HepG2 (cell line): ENCODE measurements around the gene AIP. TPM values are rescaled to one million over a fixed set of nuclear protein-coding genes. Genes with fewer than 3 reads are reported as not detected.

Experiments used
- ATAC-seq: fragments of 200-7000 bp; cut with Tn5 transposase; 3 replicates; pipeline ENCODE4 v1.9.1; 2020; ENCODE audit warnings: mild to moderate bottlenecking, moderate library complexity
- BruUV-seq: library from RNA; stranded (reverse); fragments of 400-500 nt; replicated peaks from 2 replicates; lab custom pipeline; 2021; lab: Mats Ljungman, UMichigan
- CTCF ChIA-PET: fragments of 300-600 bp; formaldehyde crosslinking; extraction: SDS; loops from one replicate; lab custom pipeline; 2021; ENCODE audit warnings: low total read pairs, inconsistent platforms, low intra/inter-chr PET ratio; lab: Yijun Ruan, JAX
- POLR2A ChIA-PET: fragments of 350-600 bp; sonication (Branson Sonifier 250); formaldehyde crosslinking; loops from one replicate; lab custom pipeline; 2020; ENCODE audit warnings: antibody characterized with exemption, inconsistent platforms; lab: Yijun Ruan, JAX
- DNase-seq: peaks from one replicate; pipeline ENCODE4 v3.0.0-alpha.2; 2015; ENCODE audit warnings: low spot score
- FAIRE-seq: peaks from 3 replicates; lab custom pipeline; 2011; peaks lifted over from hg19 to GRCh38; lab: Jason Lieb, UNC
- H2AFZ ChIP-seq: one replicate; pipeline ENCODE4 v1.6.1; 2011; ENCODE audit warnings: low read length, inconsistent platforms
- H3K27ac ChIP-seq: fragments of 300-600 bp; 3 replicates; pipeline ENCODE4 v1.8.0; 2011; ENCODE audit warnings: mixed run types, mild to moderate bottlenecking, mixed read lengths, low read length, inconsistent platforms; ENCODE audit not compliant: insufficient read depth; ENCODE audit errors: extremely low read length
- H3K27me3 ChIP-seq, 2 experiments: fragments of 200-600 bp in 1 of 2; 2 replicates in 1 of 2; 3 replicates in 1 of 2; pipeline versions ENCODE4 v1.6.0 to v1.8.0; 2011; ENCODE audit warnings: low read length in 2 of 2, mild to moderate bottlenecking in 2 of 2, moderate library complexity in 2 of 2, inconsistent platforms in 1 of 2; ENCODE audit not compliant: insufficient read depth in 2 of 2, control insufficient read depth in 1 of 2
- H3K36me3 ChIP-seq, 2 experiments: fragments of 200-600 bp in 1 of 2; replicated peaks in 1 of 2; 2 replicates in 1 of 2; 3 replicates in 1 of 2; pipeline versions ENCODE4 v1.5.1 to v1.8.0; 2011; ENCODE audit warnings: low read length in 2 of 2, inconsistent platforms in 1 of 2; ENCODE audit not compliant: insufficient read depth in 2 of 2, control insufficient read depth in 1 of 2
- H3K4me1 ChIP-seq: 2 replicates; pipeline ENCODE4 v1.5.1; 2012; ENCODE audit warnings: low read length, inconsistent platforms; ENCODE audit not compliant: insufficient read depth
- H3K4me2 ChIP-seq: 2 replicates; pipeline ENCODE4 v1.6.0; 2011; ENCODE audit warnings: low read depth, low read length, inconsistent platforms
- H3K4me3 ChIP-seq, 3 experiments: fragments of 200-600 bp in 1 of 3; sonication (generic), shearing (Covaris generic) in 1 of 3; replicated peaks in 1 of 3; 2 replicates each; pipeline ENCODE4 v1.5.1; 2011 to 2016; ENCODE audit warnings: low read length in 3 of 3, inconsistent platforms in 2 of 3, low read depth in 2 of 3, mild to moderate bottlenecking in 2 of 3, control low read depth in 1 of 3, mixed read lengths in 1 of 3; ENCODE audit not compliant: insufficient read depth in 1 of 3
- H3K79me2 ChIP-seq: one replicate; pipeline ENCODE4 v1.6.1; 2011; ENCODE audit warnings: low read length, inconsistent platforms; ENCODE audit not compliant: insufficient read depth
- H3K9ac ChIP-seq: 2 replicates; pipeline ENCODE4 v1.6.0; 2011; ENCODE audit warnings: mild to moderate bottlenecking, low read depth, low read length, inconsistent platforms; ENCODE audit not compliant: insufficient read depth
- H3K9me3 ChIP-seq: 2 replicates; pipeline ENCODE4 v1.5.1; 2012; ENCODE audit warnings: mild to moderate bottlenecking, low read length
- H4K20me1 ChIP-seq: 2 replicates; pipeline ENCODE4 v1.6.0; 2011; ENCODE audit warnings: inconsistent platforms, mild to moderate bottlenecking, low read length, moderate library complexity; ENCODE audit not compliant: insufficient read depth
- EP300 ChIP-seq, 3 experiments: sonication (generic) in 1 of 3; formaldehyde crosslinking in 1 of 3; IDR thresholded peaks; 2 replicates each; pipeline versions ENCODE4 v1.5.1 to v1.6.1; 2011 to 2020; ENCODE audit warnings: low read depth in 2 of 3, low read length in 2 of 3, borderline replicate concordance in 1 of 3, improper control_type of control experiment in 1 of 3, mild to moderate bottlenecking in 1 of 3, missing genetic modification reagents in 1 of 3, moderate library complexity in 1 of 3
- ETV5 ChIP-seq: IDR thresholded peaks from 2 replicates; pipeline ENCODE4 v1.6.1; 2018; ENCODE audit warnings: missing biosample characterization, missing genetic modification reagents, inconsistent platforms, borderline replicate concordance
- GABPB1 ChIP-seq: IDR thresholded peaks from 2 replicates; pipeline ENCODE4 v1.6.1; 2016; ENCODE audit warnings: mild to moderate bottlenecking, missing genetic modification reagents, moderate library complexity, missing compliant biosample characterization
- IKZF5 ChIP-seq: IDR thresholded peaks from 2 replicates; pipeline ENCODE4 v1.6.1; 2018; ENCODE audit warnings: missing genetic modification reagents, mild to moderate bottlenecking, missing compliant biosample characterization
- IRF2 ChIP-seq: IDR thresholded peaks from 2 replicates; pipeline ENCODE4 v1.6.1; 2018; ENCODE audit warnings: missing genetic modification reagents, missing compliant biosample characterization
- KDM3A ChIP-seq: IDR thresholded peaks from 2 replicates; pipeline ENCODE4 v1.6.1; 2018; ENCODE audit warnings: low read depth, missing compliant biosample characterization
- KLF13 ChIP-seq: sonication (generic); formaldehyde crosslinking; IDR thresholded peaks from 2 replicates; pipeline ENCODE4 v1.4.0; 2020; ENCODE audit warnings: mild to moderate bottlenecking, missing genetic modification reagents
- LBX2 ChIP-seq: sonication (generic); formaldehyde crosslinking; IDR thresholded peaks from 2 replicates; pipeline ENCODE4 v1.5.0; 2020; ENCODE audit warnings: missing genetic modification reagents, mild to moderate bottlenecking, borderline replicate concordance
- MXD3 ChIP-seq: IDR thresholded peaks from 2 replicates; pipeline ENCODE4 v1.6.1; 2016; ENCODE audit warnings: mild to moderate bottlenecking, missing biosample characterization, missing genetic modification reagents
- YEATS2 ChIP-seq: sonication (generic); formaldehyde crosslinking; IDR thresholded peaks from 2 replicates; pipeline ENCODE4 v1.4.0; 2020; ENCODE audit warnings: missing genetic modification reagents, borderline replicate concordance
- ZBTB1 ChIP-seq: sonication (generic); formaldehyde crosslinking; IDR thresholded peaks from 2 replicates; pipeline ENCODE4 v1.4.0; 2020; ENCODE audit warnings: missing genetic modification reagents, borderline replicate concordance
- ZBTB7B ChIP-seq: sonication (generic); formaldehyde crosslinking; IDR thresholded peaks from 2 replicates; pipeline ENCODE4 v1.4.0; 2020; ENCODE audit warnings: missing genetic modification reagents
- ZFX ChIP-seq: sonication (generic); formaldehyde crosslinking; IDR thresholded peaks from 2 replicates; pipeline ENCODE4 v1.4.0; 2020; ENCODE audit warnings: mild to moderate bottlenecking, low read depth, missing genetic modification reagents, moderate library complexity
- ZNF766 ChIP-seq: sonication (generic); formaldehyde crosslinking; IDR thresholded peaks from 2 replicates; pipeline ENCODE4 v1.5.0; 2020; ENCODE audit warnings: missing genetic modification reagents, borderline replicate concordance
- WGBS: methylation state at CpG from one replicate; pipeline ENCODE4 v1.1.6; 2017; ENCODE audit warnings: low lambda C conversion rate; 5-methylcytosine and 5-hydroxymethylcytosine counted together
- in situ Hi-C: cut with HindIII; loops from 2 replicates; pipeline ENCODE4 v1.10.0; 2017; ENCODE audit warnings: low pct_unique_long_range_greater_than_20kb; ENCODE audit not compliant: extremely low pct_ligation_motif_present
- intact Hi-C: fragments of 100-400 bp; cut with micrococcal nuclease; formaldehyde crosslinking; loops from one replicate; pipeline ENCODE4 v1.10.0; 2022; ENCODE audit not compliant: unreplicated experiment
- polyA plus RNA-seq, 8 experiments: library from polyadenylated mRNA; depleted of rRNA in 3 of 8; stranded (reverse) in 7 of 8; unstranded in 1 of 8; fragments of >200 nt; fragmentation: Illumina TruSeq in 4 of 8; extraction: Trizol in 4 of 8; gene quantifications; 2 replicates each; pipeline versions ENCODE4 v1.2.1 to v1.2.3, GENCODE V29; 2011 to 2016; ENCODE audit warnings: low read depth in 4 of 8, missing spikeins in 1 of 8, mixed read lengths in 1 of 8; ENCODE audit not compliant: insufficient read depth in 1 of 8
- total RNA-seq, 5 experiments: library from RNA; depleted of rRNA; stranded (reverse); fragments of >200 nt; fragmentation: Illumina TruSeq; extraction: Trizol; gene quantifications; 2 replicates each; pipeline ENCODE4 v1.2.3, GENCODE V29; 2016; ENCODE audit warnings: low read depth in 1 of 5

Gene AIP
- total and polyA plus RNA-seq, 2 of the 13 experiments (the other 11 are each of a cell fraction or from before 2014, with no cell fraction given), result 51.8 to 110 TPM

- H3K27ac ChIP-seq, result no peak overlapping the region
- DNase-seq, result no peak
- CTCF ChIA-PET, result no interaction called here
These were observed 19.6 kb upstream of the AIP start for GRCh38 chr11:67463186-67463585.

GRCh38 chr11:67463680-67464410 lies 19.0 kb upstream of the AIP start:
- intact Hi-C loops (no loop called here), in situ Hi-C loops (loop anchor here (5.0 kb wide), 1 partner anchor 37 kb away; the partner anchor contains the start of gene RPS6KB2)
- peak overlapping the region; percentile 73 for H3K9ac ChIP-seq
- no peaks in the 10 kb centered on the region for H3K9me3 ChIP-seq
- H3K4me2 ChIP-seq, result peak overlapping the region; percentile 85
- H2AFZ ChIP-seq, result no peak overlapping the region
- H4K20me1 ChIP-seq, result no peaks in the 10 kb centered on the region
- peak overlapping the region; percentile 50 to 97 (median 80); a peak in 5 of 6 replicates for H3K4me3 ChIP-seq
- peak overlapping the region; percentile 71 for H3K27ac ChIP-seq
- ChIA-PET CTCF (no interaction called here), POLR2A (interaction anchor here (2.5 kb wide), 1 partner anchor 62 kb away, joined by 16 read pairs; the partner anchor contains the start of gene PPP1CA)
- BruUV-seq, result TSS peak; percentile 56
- WGBS, result 81% methylated on average over 7 of the region's 20 CpGs
- no peaks in the 10 kb centered on the region for H3K79me2 ChIP-seq
- peaks cover 48% of the 10 kb centered on the region for H3K4me1 ChIP-seq
- peak; percentile 52 for DNase-seq
- no peak for FAIRE-seq
- H3K27me3 ChIP-seq, result peaks cover 0 to 5% of the 10 kb centered on the region in 2 experiments; a peak in 2 of 5 replicates
- H3K36me3 ChIP-seq, result no peaks in the 10 kb centered on the region
- ATAC-seq, result peak; percentile 54
- TF ChIP-seq ZFX (CRISPR knock-in tag), result peak; percentile 44; the same call in 1 of the 2 replicates
- TF ChIP-seq GABPB1 (CRISPR knock-in tag), result peak; percentile 72
- TF ChIP-seq ETV5, result peak; percentile 60
- TF ChIP-seq YEATS2 (CRISPR knock-in tag), result peak; percentile 80
- peak; percentile 60 for TF ChIP-seq IKZF5 (CRISPR knock-in tag)
- TF ChIP-seq EP300 (IDR thresholded peaks at IDR 0.05; ENCODE audit: low read depth in 2 of 2, low read length in 2 of 2), result no peak
- peak; percentile 37; the same call in 1 of the 2 replicates for TF ChIP-seq EP300 (CRISPR knock-in tag; IDR thresholded peaks at IDR 0.05; ENCODE audit: borderline replicate concordance)
- TF ChIP-seq ZBTB1 (CRISPR knock-in tag), result no peak
- TF ChIP-seq ZBTB7B (CRISPR knock-in tag), result no peak
- peak; percentile 30; the same call in 1 of the 2 replicates for TF ChIP-seq MXD3 (CRISPR knock-in tag)
- peak; percentile 82; the same call in 1 of the 2 replicates for TF ChIP-seq KLF13 (CRISPR knock-in tag)
- peak; percentile 13; the same call in 1 of the 2 replicates for TF ChIP-seq IRF2 (CRISPR knock-in tag)
- no peak for TF ChIP-seq KDM3A (CRISPR knock-in tag)

More at GRCh38 chr11:67463186-67463585, 19.6 kb upstream of the AIP start:
- H3K36me3 ChIP-seq, result no peaks in the 10 kb centered on the region
- no peak overlapping the region for H2AFZ ChIP-seq
- 93% methylated on average over 10 of the region's 10 CpGs for WGBS
- in situ Hi-C loops, result loop anchor here (5.0 kb wide), 1 partner anchor 36 kb away; the partner anchor contains the start of gene RPS6KB2
- H3K4me3 ChIP-seq, result no peak overlapping the region
- peaks cover 0 to 11% of the 10 kb centered on the region in 2 experiments; a peak in 2 of 5 replicates for H3K27me3 ChIP-seq
- no peaks in the 10 kb centered on the region for H3K9me3 ChIP-seq
- POLR2A ChIA-PET, result no interaction called here
- no peaks in the 10 kb centered on the region for H4K20me1 ChIP-seq
- intact Hi-C loops, result no loop called here
- no peak overlapping the region for H3K4me2 ChIP-seq
- peaks cover 47% of the 10 kb centered on the region for H3K4me1 ChIP-seq
- TF ChIP-seq ZNF766 (CRISPR knock-in tag) (0 out of 2 replicates have a peak, but pooled peaks have one; percentile 5), LBX2 (CRISPR knock-in tag) (no peak)
- H3K79me2 ChIP-seq, result no peaks in the 10 kb centered on the region
- H3K9ac ChIP-seq, result no peak overlapping the region
- no TSS peak for BruUV-seq
- FAIRE-seq, result no peak
- ATAC-seq, result no peak
